ENCODE measurements around the gene TRAF3IP1.
A peak's percentile ranks its signal among the peaks of the same experiment; 100 is the strongest.
"Not testable (repeated sequence)": the region's sequence is repeated elsewhere in the genome, so short reads cannot be mapped to it uniquely, and the experiment has no call there.

TRAF3IP1 gene

GRCh38 chr2:238425505-238425978 is 105.2 kb downstream of the TRAF3IP1 start:
- DNase-seq (ENCODE audit: low spot score) (no peak), FAIRE-seq (no peak)

- FAIRE-seq (no peak), DNase-seq (ENCODE audit: low spot score) (peak; percentile 51)
These were observed 105.8 kb downstream of the TRAF3IP1 start for GRCh38 chr2:238425979-238426567.

GRCh38 chr2:238426568-238427434 is 106.5 kb downstream of the TRAF3IP1 start, which contains the start of gene ASB1:
Gene ASB1, plus strand, starts transcription at chr2:238426927. Its CDS starts 144 bp downstream, at chr2:238427071.
- FAIRE-seq, result peak; percentile 81
- peak; percentile 91 for DNase-seq (ENCODE audit: low spot score)

GRCh38 chr2:238427435-238428162 is 107.3 kb downstream of the TRAF3IP1 start:
- FAIRE-seq (no peak), DNase-seq (ENCODE audit: low spot score) (peak; percentile 18)

- DNase-seq (ENCODE audit: low spot score) (no peak), FAIRE-seq (no peak)
These were observed 108.5 kb downstream of the TRAF3IP1 start for GRCh38 chr2:238428866-238429265.

- DNase-seq (ENCODE audit: low spot score) (no peak), FAIRE-seq (no peak)
These were observed 110.5 kb downstream of the TRAF3IP1 start for GRCh38 chr2:238430781-238431180.

GRCh38 chr2:238431456-238431855 is 111.1 kb downstream of the TRAF3IP1 start:
- DNase-seq (ENCODE audit: low spot score), result no peak
- FAIRE-seq, result no peak

- DNase-seq (ENCODE audit: low spot score) (no peak), FAIRE-seq (no peak)
These were observed 113.1 kb downstream of the TRAF3IP1 start for GRCh38 chr2:238433300-238433915.

- no peak for DNase-seq (ENCODE audit: low spot score)
- FAIRE-seq, result no peak
These were observed 113.9 kb downstream of the TRAF3IP1 start for GRCh38 chr2:238433941-238434845.

GRCh38 chr2:238434846-238435751 is 114.8 kb downstream of the TRAF3IP1 start:
- DNase-seq (ENCODE audit: low spot score) (no peak), FAIRE-seq (no peak)

GRCh38 chr2:238435752-238436096 is 115.4 kb downstream of the TRAF3IP1 start:
- no peak for DNase-seq (ENCODE audit: low spot score)
- no peak for FAIRE-seq

GRCh38 chr2:238438856-238439849 is 118.8 kb downstream of the TRAF3IP1 start:
- DNase-seq (ENCODE audit: low spot score), result peak; percentile 83
- peak; percentile 91 for FAIRE-seq

GRCh38 chr2:238439917-238440316 is 119.6 kb downstream of the TRAF3IP1 start:
- FAIRE-seq (no peak), DNase-seq (ENCODE audit: low spot score) (no peak)

- FAIRE-seq (no peak), DNase-seq (ENCODE audit: low spot score) (no peak)
These were observed 120.0 kb downstream of the TRAF3IP1 start for GRCh38 chr2:238440331-238440730.

- no peak for DNase-seq (ENCODE audit: low spot score)
- FAIRE-seq, result no peak
These were observed 120.4 kb downstream of the TRAF3IP1 start for GRCh38 chr2:238440767-238441166.

GRCh38 chr2:238441262-238442114 is 121.2 kb downstream of the TRAF3IP1 start:
- DNase-seq (ENCODE audit: low spot score) (no peak), FAIRE-seq (no peak)

- not testable (repeated sequence) for FAIRE-seq; DNase-seq (ENCODE audit: low spot score)
These were observed 121.9 kb downstream of the TRAF3IP1 start for GRCh38 chr2:238442257-238442656.

Data from urothelium cell line (cell line).